ELR (cell line): ENCODE data around the gene C1orf216.
"Not testable (repeated sequence)": the region's sequence is repeated elsewhere in the genome, so short reads cannot be mapped to it uniquely, and the experiment has no call there.

Source experiments
- DNase-seq: peaks from one replicate; pipeline ENCODE4 v3.0.0-alpha.2; 2015; ENCODE audit warnings: low read depth

C1orf216 gene

GRCh38 chr1:35706846-35707600 is 11.7 kb downstream of the C1orf216 start:
- DNase-seq: no peak

- DNase-seq: no peak
Measured at GRCh38 chr1:35702508-35702907, 16.2 kb downstream of the C1orf216 start.

GRCh38 chr1:35699152-35699551 is 19.5 kb downstream of the C1orf216 start:
- DNase-seq: not testable (repeated sequence)

- DNase-seq: no peak
Measured at GRCh38 chr1:35692317-35692716, 26.4 kb downstream of the C1orf216 start.

GRCh38 chr1:35691571-35692220 is 27.0 kb downstream of the C1orf216 start:
- DNase-seq: no peak

GRCh38 chr1:35691080-35691479 is 27.6 kb downstream of the C1orf216 start:
- DNase-seq: no peak

GRCh38 chr1:35690103-35690502 is 28.6 kb downstream of the C1orf216 start:
- not testable (repeated sequence) for DNase-seq

- no peak for DNase-seq
Measured at GRCh38 chr1:35688161-35688560, 30.5 kb downstream of the C1orf216 start.

- no peak for DNase-seq
Measured at GRCh38 chr1:35683012-35683411, 35.7 kb downstream of the C1orf216 start.

GRCh38 chr1:35680271-35680670 is 38.4 kb downstream of the C1orf216 start:
- DNase-seq: no peak

GRCh38 chr1:35675773-35676172 is 42.9 kb downstream of the C1orf216 start:
- DNase-seq: no peak

- no peak for DNase-seq
Measured at GRCh38 chr1:35674111-35674510, 44.6 kb downstream of the C1orf216 start.

GRCh38 chr1:35672116-35672515 is 46.6 kb downstream of the C1orf216 start:
- no peak for DNase-seq

GRCh38 chr1:35668506-35668905 is 50.2 kb downstream of the C1orf216 start:
- DNase-seq: no peak

GRCh38 chr1:35666916-35667315 is 51.8 kb downstream of the C1orf216 start:
- no peak for DNase-seq

- DNase-seq: no peak
Measured at GRCh38 chr1:35666216-35666615, 52.5 kb downstream of the C1orf216 start.
